Activated CD8-positive, alpha-beta T cell treated with anti-CD3 and anti-CD28 coated beads, Interleukin-2, amount 10 ng/mL, durations not matched to agents 7 days and 5 days (primary cell): ENCODE results near the gene YIPF1. TPM values are rescaled to one million over a fixed set of nuclear protein-coding genes. Genes with fewer than 3 reads are reported as not detected.
"Not testable (repeated sequence)": the region's sequence is repeated elsewhere in the genome, so short reads cannot be mapped to it uniquely, and the experiment has no call there.

Experiments
- ATAC-seq: fragments of 150-1000 bp; cut with Tn5 transposase; one replicate; pipeline ENCODE4 v1.10.0; 2021; ENCODE audit warnings: moderate library complexity
- CTCF ChIA-PET: fragments of 350-600 bp; sonication (Branson Sonifier 250); formaldehyde crosslinking; loops from one replicate; lab custom pipeline; 2021; ENCODE audit warnings: antibody characterized with exemption; lab: Charles Lee
- POLR2A ChIA-PET: fragments of 350-600 bp; sonication (Branson Sonifier 250); formaldehyde crosslinking; loops from one replicate; lab custom pipeline; 2021; ENCODE audit warnings: antibody characterized with exemption; lab: Charles Lee
- DNase-seq: peaks from one replicate; pipeline ENCODE4 v3.0.0-alpha.2; 2020
- H3K27ac Mint-ChIP-seq: one replicate; pipeline ENCODE4 v1.8.0; 2021; ENCODE audit warnings: mild to moderate bottlenecking, mixed read lengths
- H3K27me3 Mint-ChIP-seq: one replicate; pipeline ENCODE4 v1.8.0; 2021; ENCODE audit warnings: low read depth, mixed read lengths
- H3K36me3 Mint-ChIP-seq: one replicate; pipeline ENCODE4 v1.8.0; 2021; ENCODE audit warnings: low read depth, mixed read lengths
- H3K4me1 Mint-ChIP-seq: one replicate; pipeline ENCODE4 v1.8.0; 2021; ENCODE audit warnings: low read depth, mixed read lengths
- H3K4me3 Mint-ChIP-seq: one replicate; pipeline ENCODE4 v1.8.0; 2021; ENCODE audit warnings: mild to moderate bottlenecking, mixed read lengths
- H3K9me3 Mint-ChIP-seq: one replicate; pipeline ENCODE4 v1.8.0; 2022; ENCODE audit warnings: mixed read lengths; ENCODE audit not compliant: insufficient read depth
- total RNA-seq, 2 experiments: library from RNA; stranded (reverse); gene quantifications; one replicate each; pipeline ENCODE4 v1.2.3, GENCODE V29; 2021

YIPF1 gene
- total RNA-seq, 2 experiments from 2014 or later, result 14.9 to 16.3 TPM

DNA sequence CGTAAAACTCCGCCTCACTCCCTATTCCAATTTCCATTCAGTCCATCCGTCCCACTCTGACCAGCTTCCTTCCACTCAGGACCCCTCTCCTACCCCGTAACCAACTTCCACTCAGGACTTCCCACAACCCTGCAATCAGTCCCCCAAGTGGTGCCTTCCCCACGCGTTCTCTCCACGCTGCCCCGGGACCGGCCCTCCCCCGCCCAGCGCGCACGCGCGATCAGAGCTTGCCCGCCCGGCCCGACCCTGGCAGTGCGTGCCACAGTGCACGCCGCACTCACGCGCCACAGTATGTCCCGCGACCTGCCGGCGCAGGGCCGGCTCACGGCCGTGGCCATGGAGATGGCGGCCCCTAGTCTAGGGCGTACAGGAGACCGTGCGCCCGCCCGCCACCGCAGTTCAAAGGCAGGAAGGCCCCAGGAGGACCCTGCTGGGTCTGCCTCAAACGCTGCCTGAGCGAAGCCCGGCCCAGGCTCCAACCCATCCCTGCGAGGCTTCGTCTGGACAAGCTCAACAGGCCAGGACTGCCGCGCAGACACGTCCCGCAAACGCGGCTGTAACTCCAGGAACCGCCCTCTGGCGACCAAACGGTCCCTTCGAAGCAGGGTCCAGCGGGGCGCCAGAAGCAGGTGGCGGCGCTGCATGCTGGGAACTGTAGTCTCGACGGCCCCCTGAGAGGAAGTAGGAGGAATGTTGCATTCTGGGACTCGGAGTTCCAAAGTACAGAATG lies 51.5 kb downstream of the YIPF1 start, which contains the start of gene NDC1:
Gene NDC1, minus strand, starts transcription at position 373 of the 730 bp plus-strand sequence. Its CDS starts 35 bp downstream, at position 338.
- ChIA-PET POLR2A (interaction anchor here (0.9 to 1.3 kb wide), 3 partner anchors 11 to 121 kb away, joined by 3 to 5 read pairs (median 3); no protein-coding TSS in a partner anchor), CTCF (interaction anchor here (1.3 to 2.3 kb wide), 2 partner anchors 17 to 23 kb away, joined by 3 to 7 read pairs; no protein-coding TSS in a partner anchor)
- peak within 1 kb of the TSS; percentile 98 for H3K27ac Mint-ChIP-seq
- DNase-seq, result peak; percentile 93
- H3K36me3 Mint-ChIP-seq, result peaks cover 24% of the 10 kb centered on the region
- H3K27me3 Mint-ChIP-seq, result peaks cover 6% of the 10 kb centered on the region
- H3K9me3 Mint-ChIP-seq, result peaks cover 7% of the 10 kb centered on the region
- peak; percentile 95 for ATAC-seq
- H3K4me3 Mint-ChIP-seq, result peak within 1 kb of the TSS; percentile 93
- H3K4me1 Mint-ChIP-seq, result peaks cover 32% of the 10 kb centered on the region

DNA sequence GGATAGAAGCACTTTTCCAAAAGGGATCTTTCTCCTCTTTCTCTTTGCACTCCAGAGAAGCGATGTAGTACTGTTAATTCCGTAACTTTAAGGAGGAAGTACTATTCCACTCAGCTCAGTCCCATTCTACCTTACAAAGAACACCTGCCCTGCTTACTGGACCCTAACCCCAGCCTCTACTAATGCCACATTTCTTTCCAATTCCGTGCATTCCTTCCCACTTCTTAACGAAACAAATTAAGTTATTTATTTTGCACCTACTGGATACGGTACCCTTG lies 52.0 kb downstream of the YIPF1 start:
- ATAC-seq (no peak), DNase-seq (no peak)
- ChIA-PET CTCF (interaction anchor here (1.1 to 1.6 kb wide), 3 partner anchors 17 to 110 kb away, joined by 3 read pairs; no protein-coding TSS in a partner anchor), POLR2A (interaction anchor here (0.9 kb wide), 1 partner anchor 11 kb away, joined by 3 read pairs; no protein-coding TSS in a partner anchor)
- Mint-ChIP-seq H3K27me3 (peaks cover 5% of the 10 kb centered on the region), H3K9me3 (peaks cover 6% of the 10 kb centered on the region), H3K27ac (peak overlapping the region; percentile 98), H3K36me3 (peaks cover 24% of the 10 kb centered on the region), H3K4me3 (peak overlapping the region; percentile 93), H3K4me1 (peaks cover 32% of the 10 kb centered on the region)

DNA sequence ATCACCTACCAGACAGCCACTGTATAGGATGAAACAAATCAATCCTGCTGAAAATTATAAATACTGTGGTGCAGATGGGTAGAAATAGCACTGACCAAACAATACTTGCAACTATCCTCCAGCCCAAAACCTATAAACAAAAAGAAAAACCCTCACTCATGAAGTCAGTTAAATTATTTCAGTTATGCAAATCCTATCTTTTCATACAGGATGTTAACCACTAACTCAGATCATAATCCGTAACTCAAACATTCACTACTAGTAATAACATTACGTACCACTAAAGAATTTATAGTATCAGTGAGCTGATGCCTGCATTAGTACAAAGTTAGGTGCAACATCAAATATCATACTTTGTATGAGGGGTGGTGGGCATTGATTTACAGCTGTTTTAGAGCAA lies 54.1 kb downstream of the YIPF1 start:
- no peak overlapping the region for H3K27ac Mint-ChIP-seq
- H3K9me3 Mint-ChIP-seq, result no peaks in the 10 kb centered on the region
- H3K27me3 Mint-ChIP-seq, result no peaks in the 10 kb centered on the region
- ATAC-seq (no peak), DNase-seq (no peak)
- peaks cover 26% of the 10 kb centered on the region for H3K36me3 Mint-ChIP-seq
- ChIA-PET CTCF (interaction anchor here (0.6 to 2.1 kb wide), 5 partner anchors 10 to 25 kb away, joined by 3 to 5 read pairs (median 4); no protein-coding TSS in a partner anchor), POLR2A (no interaction called here)
- peaks cover 32% of the 10 kb centered on the region for H3K4me1 Mint-ChIP-seq
- H3K4me3 Mint-ChIP-seq, result no peak overlapping the region

DNA sequence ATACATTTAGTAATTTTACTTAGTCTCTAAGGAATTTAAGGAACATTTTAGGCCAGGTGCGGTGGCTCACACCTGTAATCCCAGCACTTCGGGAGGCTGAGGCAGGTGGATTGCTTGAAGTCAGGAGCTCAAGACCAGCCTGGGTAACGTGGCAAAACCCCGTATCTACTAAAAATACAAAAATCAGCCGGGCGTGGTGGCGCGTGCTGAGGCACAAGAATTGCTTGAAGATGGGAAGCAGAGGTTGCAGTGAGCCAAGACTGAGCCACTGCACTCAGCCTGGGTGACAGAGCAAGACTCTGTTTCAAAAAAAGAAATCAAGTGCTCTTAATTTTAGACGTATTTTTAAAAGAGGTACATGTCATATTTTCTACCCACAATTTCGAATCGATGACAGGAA lies 54.8 kb downstream of the YIPF1 start:
- Mint-ChIP-seq H3K27ac (no peak overlapping the region), H3K27me3 (no peaks in the 10 kb centered on the region), H3K36me3 (peaks cover 28% of the 10 kb centered on the region), H3K4me1 (peaks cover 32% of the 10 kb centered on the region), H3K9me3 (no peaks in the 10 kb centered on the region), H3K4me3 (no peak overlapping the region)
- ChIA-PET POLR2A (no interaction called here), CTCF (interaction anchor here (1.3 to 2.1 kb wide), 3 partner anchors 13 to 26 kb away, joined by 3 to 4 read pairs (median 4); no protein-coding TSS in a partner anchor)
- DNase-seq (no peak), ATAC-seq (no peak)

DNA sequence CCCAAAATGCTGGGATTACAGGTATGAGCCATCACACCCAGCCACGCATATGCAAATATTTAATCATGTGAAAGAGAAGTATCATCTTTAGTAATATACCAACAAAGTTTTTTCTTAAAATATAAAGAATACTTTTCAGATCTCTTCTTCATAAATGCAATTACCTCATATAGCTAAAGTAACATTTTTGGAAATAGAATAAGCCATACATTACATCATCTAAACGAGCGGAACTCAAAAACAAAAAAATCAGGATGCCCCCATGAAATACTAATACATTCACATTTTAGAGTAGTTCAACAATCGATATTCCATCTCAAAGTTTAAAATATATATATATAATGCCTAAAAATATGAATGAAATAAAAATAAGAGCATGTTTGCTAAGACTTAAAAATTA lies 56.2 kb downstream of the YIPF1 start:
- no peak for DNase-seq
- Mint-ChIP-seq H3K4me3 (no peak overlapping the region), H3K4me1 (peaks cover 22% of the 10 kb centered on the region), H3K27ac (no peak overlapping the region), H3K9me3 (no peaks in the 10 kb centered on the region), H3K27me3 (no peaks in the 10 kb centered on the region), H3K36me3 (peaks cover 36% of the 10 kb centered on the region)
- no peak for ATAC-seq
- POLR2A ChIA-PET, result no interaction called here
- CTCF ChIA-PET, result interaction anchor here (0.6 to 2.4 kb wide), 2 partner anchors 8 to 22 kb away, joined by 4 to 6 read pairs; no protein-coding TSS in a partner anchor

DNA sequence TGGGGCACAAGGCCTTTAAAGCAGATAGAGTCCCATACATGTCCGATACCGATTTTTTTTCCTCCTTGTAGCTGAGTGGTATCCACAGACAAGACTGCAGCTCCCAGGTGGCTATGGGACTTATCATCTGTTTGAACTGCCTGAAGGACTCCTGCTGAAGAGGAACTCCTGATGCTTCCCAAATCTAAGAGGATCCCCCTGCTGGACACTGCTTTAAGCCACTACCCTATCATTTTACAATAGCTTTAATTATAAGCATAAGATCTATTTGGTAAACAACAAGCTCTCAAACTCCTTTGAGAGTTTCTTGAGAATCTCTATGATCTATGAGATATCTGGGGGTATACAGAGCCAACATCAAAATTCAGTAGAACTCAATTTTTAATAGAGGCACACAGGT lies 63.2 kb downstream of the YIPF1 start:
- CTCF ChIA-PET, result interaction anchor here (1.0 to 3.0 kb wide), 3 partner anchors 10 to 35 kb away, joined by 3 to 7 read pairs (median 5); no protein-coding TSS in a partner anchor
- no peak overlapping the region for H3K4me3 Mint-ChIP-seq
- H3K27me3 Mint-ChIP-seq, result no peaks in the 10 kb centered on the region
- H3K4me1 Mint-ChIP-seq, result no peaks in the 10 kb centered on the region
- peaks cover 32% of the 10 kb centered on the region for H3K36me3 Mint-ChIP-seq
- no peaks in the 10 kb centered on the region for H3K9me3 Mint-ChIP-seq
- H3K27ac Mint-ChIP-seq, result no peak overlapping the region
- no peak for ATAC-seq
- POLR2A ChIA-PET, result no interaction called here
- DNase-seq, result no peak

DNA sequence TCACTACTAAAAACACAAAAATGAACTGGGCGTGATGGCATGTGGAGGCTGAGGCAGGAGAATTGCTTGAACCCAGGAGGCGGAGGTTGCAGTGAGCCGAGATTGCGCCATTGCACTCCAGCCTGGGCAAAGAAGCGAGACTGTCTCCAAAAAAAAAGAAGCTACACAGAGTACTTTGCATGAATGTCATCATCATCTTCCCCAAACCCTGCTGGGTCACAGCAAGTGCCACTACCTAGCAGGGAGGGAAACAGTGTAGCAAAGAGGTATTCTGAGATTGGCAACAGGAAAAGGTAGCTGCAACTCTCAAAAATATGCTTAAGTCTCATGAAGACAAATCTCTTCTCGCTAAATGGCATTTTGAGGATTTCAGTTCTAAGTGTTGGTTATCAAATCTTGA lies 64.3 kb downstream of the YIPF1 start:
- no peaks in the 10 kb centered on the region for H3K9me3 Mint-ChIP-seq
- ATAC-seq (no peak), DNase-seq (no peak)
- H3K27ac Mint-ChIP-seq, result no peak overlapping the region
- ChIA-PET CTCF (interaction anchor here (1.0 to 3.0 kb wide), 3 partner anchors 8 to 36 kb away, joined by 4 to 7 read pairs (median 5); no protein-coding TSS in a partner anchor), POLR2A (interaction anchor here (0.6 kb wide), 1 partner anchor 105 kb away, joined by 4 read pairs; no protein-coding TSS in a partner anchor)
- no peaks in the 10 kb centered on the region for H3K4me1 Mint-ChIP-seq
- H3K36me3 Mint-ChIP-seq, result peaks cover 34% of the 10 kb centered on the region
- no peaks in the 10 kb centered on the region for H3K27me3 Mint-ChIP-seq
- no peak overlapping the region for H3K4me3 Mint-ChIP-seq

DNA sequence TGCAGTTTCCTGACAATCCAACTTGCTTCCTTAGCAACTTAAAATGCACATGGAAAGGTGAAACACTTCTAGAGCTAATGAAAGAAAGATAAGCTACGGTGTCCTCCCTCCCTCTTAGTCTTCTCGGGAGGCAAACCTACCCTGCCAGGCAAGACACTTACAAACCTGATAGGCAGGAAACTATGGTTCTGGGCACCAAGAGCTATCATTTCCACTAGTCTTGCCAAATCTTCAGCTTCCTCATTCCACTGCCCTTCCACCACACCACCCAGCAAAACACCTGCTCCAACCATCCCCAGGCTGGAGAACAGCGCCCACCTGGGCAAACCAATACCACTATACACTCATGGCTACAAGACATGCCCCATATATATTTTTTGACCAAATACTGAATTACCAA lies 66.7 kb downstream of the YIPF1 start:
- Mint-ChIP-seq H3K36me3 (peaks cover 46% of the 10 kb centered on the region), H3K27ac (peak overlapping the region; percentile 25), H3K4me3 (no peak overlapping the region), H3K4me1 (no peaks in the 10 kb centered on the region), H3K9me3 (no peaks in the 10 kb centered on the region), H3K27me3 (no peaks in the 10 kb centered on the region)
- DNase-seq, result no peak
- POLR2A ChIA-PET, result interaction anchor here (0.9 kb wide), 1 partner anchor 25 kb away, joined by 3 read pairs; no protein-coding TSS in a partner anchor
- CTCF ChIA-PET, result interaction anchor here (1.0 kb wide), 1 partner anchor 15 kb away, joined by 3 read pairs; no protein-coding TSS in a partner anchor
- ATAC-seq, result no peak

DNA sequence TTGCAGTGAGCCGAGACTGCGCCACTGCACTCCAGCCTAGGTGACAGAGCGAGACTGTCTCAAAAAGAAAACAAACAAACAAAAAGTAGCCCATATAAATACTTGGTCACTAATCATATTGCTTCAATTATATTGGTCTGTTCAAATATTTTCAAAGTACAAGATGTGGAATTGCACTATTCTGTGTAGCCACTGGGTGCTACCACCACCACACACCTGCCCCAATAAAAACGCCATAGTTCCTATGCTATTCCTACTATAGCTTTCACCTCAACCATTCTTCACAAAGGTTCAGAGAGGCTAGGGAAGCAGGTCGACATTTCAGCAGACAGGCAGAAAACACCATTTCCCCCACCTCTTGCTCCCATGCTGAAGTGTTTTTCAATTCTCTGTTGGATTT lies 68.2 kb downstream of the YIPF1 start:
- no peaks in the 10 kb centered on the region for H3K9me3 Mint-ChIP-seq
- H3K27ac Mint-ChIP-seq, result no peak overlapping the region
- ATAC-seq (no peak), DNase-seq (no peak)
- peaks cover 4% of the 10 kb centered on the region for H3K4me1 Mint-ChIP-seq
- H3K4me3 Mint-ChIP-seq, result no peak overlapping the region
- CTCF ChIA-PET, result interaction anchor here (0.6 to 1.5 kb wide), 3 partner anchors 10 to 16 kb away, joined by 3 to 4 read pairs (median 3); no protein-coding TSS in a partner anchor
- POLR2A ChIA-PET, result no interaction called here
- no peaks in the 10 kb centered on the region for H3K27me3 Mint-ChIP-seq
- peaks cover 56% of the 10 kb centered on the region for H3K36me3 Mint-ChIP-seq

DNA sequence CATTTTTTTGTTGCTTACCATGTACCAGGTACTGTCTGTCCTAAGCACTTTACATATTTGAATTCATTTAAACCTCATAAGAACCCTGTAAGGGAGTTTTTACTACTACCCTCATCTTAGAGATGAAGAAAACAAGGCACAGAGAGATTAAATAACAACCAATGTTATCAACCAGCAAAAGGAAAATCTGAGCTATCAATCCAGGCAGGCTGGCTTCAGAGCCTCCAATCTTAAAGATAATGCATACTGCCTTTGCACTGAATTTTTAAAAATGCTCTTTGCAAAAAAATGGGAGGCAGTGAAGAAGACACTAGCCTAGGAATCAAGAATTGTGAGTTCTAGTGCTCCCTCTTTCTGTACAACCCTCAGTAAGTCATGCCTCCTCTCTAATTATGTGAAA lies 70.2 kb downstream of the YIPF1 start:
- peaks cover 67% of the 10 kb centered on the region for H3K36me3 Mint-ChIP-seq
- no peaks in the 10 kb centered on the region for H3K27me3 Mint-ChIP-seq
- H3K27ac Mint-ChIP-seq, result no peak overlapping the region
- POLR2A ChIA-PET, result no interaction called here
- no peaks in the 10 kb centered on the region for H3K9me3 Mint-ChIP-seq
- H3K4me3 Mint-ChIP-seq, result no peak overlapping the region
- H3K4me1 Mint-ChIP-seq, result peaks cover 9% of the 10 kb centered on the region
- ATAC-seq (no peak), DNase-seq (no peak)
- CTCF ChIA-PET, result interaction anchor here (0.9 to 2.2 kb wide), 2 partner anchors 8 to 10 kb away, joined by 4 to 8 read pairs; no protein-coding TSS in a partner anchor

DNA sequence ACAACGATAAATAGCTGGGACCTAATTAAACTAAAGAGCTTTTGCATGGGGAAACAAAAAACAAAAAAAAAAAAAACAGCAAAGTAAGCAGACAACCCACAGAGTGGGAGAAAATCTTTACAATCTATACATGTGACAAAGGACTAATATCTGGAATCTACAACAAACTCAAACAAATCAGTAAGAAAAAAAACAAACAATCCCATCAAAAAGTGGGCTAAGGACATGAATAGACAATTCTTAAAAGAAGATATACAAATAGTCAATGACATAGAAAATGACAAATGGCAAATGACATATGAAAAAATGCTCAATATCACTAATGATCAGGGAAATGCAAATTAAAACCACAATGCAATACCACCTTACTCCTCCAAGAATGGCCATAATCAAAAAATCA lies 73.0 kb downstream of the YIPF1 start:
- POLR2A ChIA-PET, H3K27me3 Mint-ChIP-seq, DNase-seq, ATAC-seq, H3K4me3 Mint-ChIP-seq, H3K9me3 Mint-ChIP-seq: not testable (repeated sequence)
- H3K4me1 Mint-ChIP-seq, result peaks cover 15% of the 10 kb centered on the region
- H3K36me3 Mint-ChIP-seq, result peaks cover 84% of the 10 kb centered on the region
- CTCF ChIA-PET, result interaction anchor here (0.7 kb wide), 1 partner anchor 12 kb away, joined by 3 read pairs; no protein-coding TSS in a partner anchor
- H3K27ac Mint-ChIP-seq, result peak overlapping the region; percentile 13
